PC-3 (cell line): ENCODE data around the gene KRT7. TPM values are rescaled to one million over a fixed set of nuclear protein-coding genes. Genes with fewer than 3 reads are reported as not detected.

Source experiments
- ATAC-seq: fragments of 200-7000 bp; cut with Tn5 transposase; 2 replicates; pipeline ENCODE4 v1.9.1; 2020; ENCODE audit warnings: mild to moderate bottlenecking, moderate library complexity
- BruUV-seq: library from RNA; stranded (reverse); fragments of 400-500 nt; replicated peaks from 2 replicates; lab custom pipeline; 2021; lab: Mats Ljungman, UMichigan
- CTCF ChIA-PET: fragments of 300-600 bp; sonication (Branson Sonifier 250); formaldehyde crosslinking; loops from one replicate; lab custom pipeline; 2022; ENCODE audit warnings: antibody characterized with exemption; lab: Charles Lee
- POLR2A ChIA-PET: fragments of 300-600 bp; sonication (Branson Sonifier 250); formaldehyde crosslinking; loops from one replicate; lab custom pipeline; 2022; ENCODE audit warnings: antibody characterized with exemption; ENCODE audit not compliant: unreplicated experiment; lab: Charles Lee
- DNase-seq: peaks from one replicate; pipeline ENCODE4 v3.0.0-alpha.2; 2015
- H2AFZ ChIP-seq: fragments of 300-600 bp; sonication (generic); 2 replicates; pipeline ENCODE4 v1.6.0; 2016; ENCODE audit warnings: antibody characterized with exemption, low read length
- H3F3A ChIP-seq: fragments of 300-600 bp; sonication (generic); one replicate; pipeline ENCODE4 v1.6.0; 2017; ENCODE audit warnings: antibody characterized with exemption, low read length, control low read depth, mild to moderate bottlenecking; ENCODE audit not compliant: unreplicated experiment
- H3K27ac ChIP-seq: fragments of 300-600 bp; sonication (generic); 2 replicates; pipeline ENCODE4 v1.5.1; 2016; ENCODE audit warnings: mild to moderate bottlenecking, low read length
- H3K27me3 ChIP-seq: fragments of 300-600 bp; sonication (generic); 2 replicates; pipeline ENCODE4 v1.6.1; 2016; ENCODE audit warnings: low read length, mixed read lengths
- H3K36me3 ChIP-seq: fragments of 300-600 bp; sonication (generic); 2 replicates; pipeline ENCODE4 v1.6.1; 2016; ENCODE audit warnings: low read depth, mixed run types, low read length, mixed read lengths
- H3K4me1 ChIP-seq: fragments of 300-600 bp; sonication (generic); 2 replicates; pipeline ENCODE4 v1.5.1; 2016; ENCODE audit warnings: low read length; ENCODE audit not compliant: insufficient read depth
- H3K4me2 ChIP-seq: fragments of 300-600 bp; sonication (generic); 2 replicates; pipeline ENCODE4 v1.6.0; 2016; ENCODE audit warnings: low read length
- H3K4me3 ChIP-seq: fragments of 300-600 bp; sonication (generic); 2 replicates; pipeline ENCODE4 v1.5.1; 2016; ENCODE audit warnings: mild to moderate bottlenecking, low read length, mixed read lengths
- H3K79me2 ChIP-seq: fragments of 300-600 bp; sonication (generic); 2 replicates; pipeline ENCODE4 v1.6.1; 2017; ENCODE audit warnings: low read length, mixed read lengths
- H3K9ac ChIP-seq: fragments of 300-600 bp; sonication (generic); 2 replicates; pipeline ENCODE4 v1.6.0; 2016; ENCODE audit warnings: mild to moderate bottlenecking, low read length
- H3K9me2 ChIP-seq: fragments of 300-600 bp; sonication (generic); replicated peaks from 2 replicates; pipeline ENCODE4 v1.6.1; 2016; ENCODE audit warnings: mixed run types, low read length, mixed read lengths
- H3K9me3 ChIP-seq: fragments of 300-600 bp; sonication (generic); 2 replicates; pipeline ENCODE4 v1.6.1; 2016; ENCODE audit warnings: low read length, mixed read lengths
- H4K20me1 ChIP-seq: fragments of 300-600 bp; sonication (generic); 2 replicates; pipeline ENCODE4 v1.6.1; 2016; ENCODE audit warnings: low read length, mixed read lengths
- EZH2 ChIP-seq: fragments of 300-600 bp; sonication (generic); IDR thresholded peaks from one replicate; pipeline ENCODE4 v1.6.1; 2017; ENCODE audit warnings: antibody characterized with exemption, mild to moderate bottlenecking, low read length; ENCODE audit not compliant: unreplicated experiment
- EZH2phosphoT487 ChIP-seq: fragments of 300-600 bp; sonication (generic); IDR thresholded peaks from 2 replicates; pipeline ENCODE4 v1.6.1; 2018; ENCODE audit warnings: mild to moderate bottlenecking, antibody characterized with exemption, low read length, borderline replicate concordance
- intact Hi-C: fragments of 100-400 bp; cut with micrococcal nuclease; formaldehyde crosslinking; loops from 2 replicates; pipeline ENCODE4 v1.9.0; 2023
- total RNA-seq: library from RNA; depleted of rRNA; stranded (reverse); fragments of >200 nt; gene quantifications from 2 replicates; pipeline ENCODE4 v1.2.3, GENCODE V29; 2014
- TF ChIP-seq, protein P1 (sequence below): fragments of 300-600 bp; sonication (generic); conservative IDR thresholded peaks from 2 replicates; pipeline ENCODE4 v1.5.1; 2017; ENCODE audit warnings: antibody characterized with exemption, low read depth, mild to moderate bottlenecking, low read length

KRT7 gene
- total RNA-seq, 1 experiment from 2014 or later: 2,144 TPM

DNA sequence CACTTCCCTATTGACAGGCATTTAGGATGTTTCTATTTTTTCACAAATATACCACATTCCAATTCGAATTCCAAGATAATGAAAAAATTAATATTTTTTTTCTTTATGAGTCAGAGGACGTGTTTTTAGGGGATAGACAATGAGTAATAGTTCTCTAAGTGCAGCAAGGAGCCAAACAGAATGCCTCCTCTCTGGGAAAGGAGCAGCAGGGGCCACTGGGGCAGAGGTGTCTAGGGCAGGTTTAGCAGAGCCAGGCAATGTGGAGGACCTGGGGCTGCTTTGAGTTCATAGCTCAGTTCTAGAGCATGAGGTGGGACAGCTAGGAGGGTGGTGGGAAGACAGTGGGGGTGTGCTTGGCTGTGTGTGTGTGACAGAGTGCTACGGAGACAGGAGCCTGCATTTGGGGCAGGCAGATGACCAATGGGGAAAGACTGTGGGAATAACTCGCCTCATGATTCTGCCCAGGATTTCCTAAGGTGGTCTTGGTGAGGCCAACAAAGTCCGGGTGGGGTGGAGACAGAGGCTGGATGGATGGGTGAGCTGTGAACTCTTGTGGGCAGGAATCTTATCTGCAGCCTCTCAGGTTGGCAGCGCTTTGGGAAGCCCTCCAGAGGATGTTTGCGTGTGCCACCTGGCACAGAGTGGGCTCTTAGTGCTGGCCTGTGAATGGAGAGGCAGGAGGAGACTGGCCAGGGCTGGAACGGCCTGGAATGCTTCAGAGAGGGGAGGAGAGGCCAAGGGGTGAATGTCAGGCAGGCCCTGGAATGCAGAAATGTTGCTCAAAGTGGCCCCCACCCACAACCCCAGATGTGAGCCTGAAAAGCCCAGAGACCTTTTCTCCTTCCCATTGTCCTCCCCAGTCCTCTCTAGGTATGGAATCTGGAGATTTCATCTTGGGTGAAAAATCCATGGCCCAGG, 2.4 kb upstream of the KRT7 start:
- Histone ChIP-seq H3K4me3 (no peak overlapping the region; the same call in 1 of the 2 replicates), H3K9me2 (no peaks in the 10 kb centered on the region), H3K4me2 (peak overlapping the region; percentile 99), H3K9me3 (no peaks in the 10 kb centered on the region), H3K27me3 (no peaks in the 10 kb centered on the region), H3K9ac (peak overlapping the region; percentile 92), H3K36me3 (peaks cover 21% of the 10 kb centered on the region), H3F3A (peaks cover 13% of the 10 kb centered on the region), H3K4me1 (peaks cover 61% of the 10 kb centered on the region), H3K27ac (peak overlapping the region; percentile 91), H3K79me2 (peaks cover 51% of the 10 kb centered on the region), H4K20me1 (peaks cover 21% of the 10 kb centered on the region), H2AFZ (no peak overlapping the region)
- no TSS peak for BruUV-seq
- ChIA-PET POLR2A (interaction anchor here (0.6 to 0.7 kb wide), 3 partner anchors 13 to 129 kb away, joined by 3 to 7 read pairs (median 6); no protein-coding TSS in a partner anchor), CTCF (interaction anchor here (1.0 kb wide), 1 partner anchor 97 kb away, joined by 3 read pairs; no protein-coding TSS in a partner anchor)
- intact Hi-C loops: loop anchor here (2.0 kb wide), 2 partner anchors 38 to 50 kb away; partner anchors contain the start of gene KRT80
- DNase-seq (peak; percentile 95), ATAC-seq (peak; percentile 70)
- TF ChIP-seq EZH2phosphoT487 (no peak), EZH2 (no peak)
- TF ChIP-seq, protein P1, sequence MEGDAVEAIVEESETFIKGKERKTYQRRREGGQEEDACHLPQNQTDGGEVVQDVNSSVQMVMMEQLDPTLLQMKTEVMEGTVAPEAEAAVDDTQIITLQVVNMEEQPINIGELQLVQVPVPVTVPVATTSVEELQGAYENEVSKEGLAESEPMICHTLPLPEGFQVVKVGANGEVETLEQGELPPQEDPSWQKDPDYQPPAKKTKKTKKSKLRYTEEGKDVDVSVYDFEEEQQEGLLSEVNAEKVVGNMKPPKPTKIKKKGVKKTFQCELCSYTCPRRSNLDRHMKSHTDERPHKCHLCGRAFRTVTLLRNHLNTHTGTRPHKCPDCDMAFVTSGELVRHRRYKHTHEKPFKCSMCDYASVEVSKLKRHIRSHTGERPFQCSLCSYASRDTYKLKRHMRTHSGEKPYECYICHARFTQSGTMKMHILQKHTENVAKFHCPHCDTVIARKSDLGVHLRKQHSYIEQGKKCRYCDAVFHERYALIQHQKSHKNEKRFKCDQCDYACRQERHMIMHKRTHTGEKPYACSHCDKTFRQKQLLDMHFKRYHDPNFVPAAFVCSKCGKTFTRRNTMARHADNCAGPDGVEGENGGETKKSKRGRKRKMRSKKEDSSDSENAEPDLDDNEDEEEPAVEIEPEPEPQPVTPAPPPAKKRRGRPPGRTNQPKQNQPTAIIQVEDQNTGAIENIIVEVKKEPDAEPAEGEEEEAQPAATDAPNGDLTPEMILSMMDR: no peak

DNA sequence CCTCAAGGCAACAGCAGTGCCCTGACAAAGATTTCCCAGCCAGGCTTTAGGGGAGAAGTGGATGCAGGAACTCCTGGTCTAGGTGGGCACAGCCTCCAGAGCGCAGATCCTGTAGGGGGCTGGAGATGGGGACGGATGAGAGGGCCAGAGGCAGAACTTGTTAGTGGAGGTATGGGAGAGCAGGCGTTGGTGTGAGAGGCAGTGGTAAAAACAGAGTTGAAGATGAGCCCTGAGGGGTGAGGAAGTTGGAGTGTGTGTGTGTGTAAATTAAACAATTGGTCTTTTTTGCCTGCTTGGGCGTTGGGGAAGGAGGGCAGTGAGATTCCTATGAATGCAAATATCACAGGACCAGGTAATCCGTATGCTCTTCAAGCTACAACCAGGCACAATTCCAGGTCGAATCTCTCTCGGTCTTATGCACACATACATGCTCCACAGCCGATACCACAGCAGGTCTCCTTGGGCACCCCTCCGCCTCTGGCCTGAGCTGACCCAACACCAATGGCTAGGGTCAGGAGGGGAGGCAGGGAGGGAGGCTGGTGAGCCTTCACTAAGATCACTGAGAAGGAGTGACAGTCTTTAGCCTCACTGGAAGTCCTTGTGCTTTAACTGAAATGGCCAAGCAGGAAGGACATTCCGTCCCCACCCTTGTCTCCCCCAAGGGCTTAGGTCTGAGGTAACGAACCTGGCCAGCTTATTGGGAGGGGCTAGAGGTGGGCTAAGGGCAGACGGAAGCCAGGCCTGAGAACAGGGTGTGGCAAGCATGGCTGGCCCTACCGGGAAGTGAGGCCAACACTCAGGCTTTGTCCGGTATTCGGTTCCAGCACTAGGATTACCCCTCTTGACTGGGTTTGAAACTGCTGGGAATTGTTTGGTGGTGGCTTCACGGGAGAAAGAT, 1.5 kb upstream of the KRT7 start:
- H3K4me2 ChIP-seq: peak overlapping the region; percentile 99
- POLR2A ChIA-PET: interaction anchor here (0.6 to 0.7 kb wide), 2 partner anchors 130 to 775 kb away, joined by 3 to 7 read pairs; partner anchors contain the start of gene EIF4B
- ATAC-seq (no peak), DNase-seq (peak; percentile 51)
- BruUV-seq: no TSS peak
- peaks cover 27% of the 10 kb centered on the region for H3K36me3 ChIP-seq
- no peak overlapping the region for H2AFZ ChIP-seq
- no peaks in the 10 kb centered on the region for H3K27me3 ChIP-seq
- peaks cover 26% of the 10 kb centered on the region for H4K20me1 ChIP-seq
- no peak overlapping the region for H3K4me3 ChIP-seq
- peaks cover 59% of the 10 kb centered on the region for H3K79me2 ChIP-seq
- TF ChIP-seq, protein P1: no peak
- TF ChIP-seq EZH2phosphoT487: no peak
- no peak for TF ChIP-seq EZH2
- peaks cover 16% of the 10 kb centered on the region for H3F3A ChIP-seq
- H3K9me3 ChIP-seq: no peaks in the 10 kb centered on the region
- H3K9ac ChIP-seq: peak overlapping the region; percentile 92
- intact Hi-C loops: loop anchor here (2.0 kb wide), 2 partner anchors 39 to 49 kb away; partner anchors contain the start of gene KRT80
- H3K27ac ChIP-seq: peak overlapping the region; percentile 91
- H3K9me2 ChIP-seq: no peaks in the 10 kb centered on the region
- CTCF ChIA-PET: interaction anchor here (0.6 to 1.0 kb wide), 2 partner anchors 48 to 96 kb away, joined by 3 to 8 read pairs; no protein-coding TSS in a partner anchor
- H3K4me1 ChIP-seq: peaks cover 69% of the 10 kb centered on the region
